BE2C (cell line): Measurements from ENCODE around the gene ADGRV1.

Experiments
- DNase-seq: peaks from one replicate; pipeline ENCODE4 v3.0.0-alpha.2; 2020
- H3K27me3 ChIP-seq: fragments of 250-450 bp; sonication (Bioruptor Pico); 2 replicates; pipeline ENCODE4 v1.5.1; 2020; ENCODE audit warnings: mild to moderate bottlenecking
- H3K36me3 ChIP-seq: fragments of 250-450 bp; sonication (Bioruptor Pico); 2 replicates; pipeline ENCODE4 v1.5.1; 2020; ENCODE audit warnings: mild to moderate bottlenecking
- H3K4me1 ChIP-seq: fragments of 250-450 bp; sonication (Bioruptor Pico); 2 replicates; pipeline ENCODE4 v1.5.1; 2020
- H3K4me3 ChIP-seq: 2 replicates; pipeline ENCODE4 v1.5.1; 2011; ENCODE audit warnings: low read depth, low read length
- H3K9me3 ChIP-seq: fragments of 250-450 bp; sonication (Bioruptor Pico); 2 replicates; pipeline ENCODE4 v1.5.1; 2020
- TF ChIP-seq, protein P1 (sequence below): IDR thresholded peaks from 2 replicates; pipeline ENCODE4 v1.5.1; 2012; ENCODE audit warnings: mild to moderate bottlenecking, low read depth, low read length

The ADGRV1 gene

DNA sequence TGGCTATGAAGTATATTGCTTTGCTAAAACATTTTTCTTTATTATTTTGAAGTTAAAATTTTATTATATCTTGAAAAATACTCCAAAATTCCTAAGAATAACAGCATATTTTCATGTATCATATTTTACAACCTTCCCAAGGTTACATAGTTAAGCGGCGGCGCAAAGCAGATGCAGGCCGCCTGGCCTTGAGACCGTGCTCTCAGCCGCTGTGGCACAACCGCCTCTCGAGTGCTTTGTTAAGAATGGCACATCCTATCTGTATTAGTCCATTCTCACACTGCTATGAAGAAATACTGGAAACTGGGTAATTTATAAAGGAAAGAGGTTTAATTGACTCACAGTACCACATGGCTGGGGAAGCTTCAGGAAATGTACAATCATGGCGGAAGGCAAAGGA, 595.7 kb downstream of the ADGRV1 start:
- Histone ChIP-seq H3K4me3 (no peak overlapping the region), H3K9me3 (no peaks in the 10 kb centered on the region), H3K27me3 (no peaks in the 10 kb centered on the region), H3K36me3 (no peaks in the 10 kb centered on the region), H3K4me1 (no peaks in the 10 kb centered on the region)
- no peak for DNase-seq
- TF ChIP-seq, protein P1, sequence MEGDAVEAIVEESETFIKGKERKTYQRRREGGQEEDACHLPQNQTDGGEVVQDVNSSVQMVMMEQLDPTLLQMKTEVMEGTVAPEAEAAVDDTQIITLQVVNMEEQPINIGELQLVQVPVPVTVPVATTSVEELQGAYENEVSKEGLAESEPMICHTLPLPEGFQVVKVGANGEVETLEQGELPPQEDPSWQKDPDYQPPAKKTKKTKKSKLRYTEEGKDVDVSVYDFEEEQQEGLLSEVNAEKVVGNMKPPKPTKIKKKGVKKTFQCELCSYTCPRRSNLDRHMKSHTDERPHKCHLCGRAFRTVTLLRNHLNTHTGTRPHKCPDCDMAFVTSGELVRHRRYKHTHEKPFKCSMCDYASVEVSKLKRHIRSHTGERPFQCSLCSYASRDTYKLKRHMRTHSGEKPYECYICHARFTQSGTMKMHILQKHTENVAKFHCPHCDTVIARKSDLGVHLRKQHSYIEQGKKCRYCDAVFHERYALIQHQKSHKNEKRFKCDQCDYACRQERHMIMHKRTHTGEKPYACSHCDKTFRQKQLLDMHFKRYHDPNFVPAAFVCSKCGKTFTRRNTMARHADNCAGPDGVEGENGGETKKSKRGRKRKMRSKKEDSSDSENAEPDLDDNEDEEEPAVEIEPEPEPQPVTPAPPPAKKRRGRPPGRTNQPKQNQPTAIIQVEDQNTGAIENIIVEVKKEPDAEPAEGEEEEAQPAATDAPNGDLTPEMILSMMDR, result no peak

DNA sequence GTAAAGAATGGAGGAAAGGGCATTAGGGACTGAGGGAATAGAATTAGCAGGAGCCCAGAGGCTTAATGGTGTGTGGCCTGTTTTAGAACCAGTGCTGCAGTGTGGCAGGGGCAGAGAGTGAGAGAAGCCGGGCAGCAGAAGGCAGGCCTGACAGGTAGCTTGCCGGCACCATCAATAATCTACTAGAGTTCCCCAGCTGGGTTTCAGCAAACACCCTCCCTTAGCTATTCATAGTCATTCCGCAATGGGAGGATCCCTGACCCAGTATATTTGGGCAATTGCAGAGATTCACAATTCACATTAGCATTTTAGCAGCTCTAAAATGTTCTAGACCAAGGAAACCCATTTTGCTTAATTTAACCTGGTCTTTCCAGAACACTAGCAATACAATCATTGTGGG, 596.7 kb downstream of the ADGRV1 start:
- H3K27me3 ChIP-seq, result no peaks in the 10 kb centered on the region
- H3K36me3 ChIP-seq, result no peaks in the 10 kb centered on the region
- no peaks in the 10 kb centered on the region for H3K9me3 ChIP-seq
- H3K4me3 ChIP-seq, result no peak overlapping the region
- TF ChIP-seq, protein P1, result no peak
- H3K4me1 ChIP-seq, result no peaks in the 10 kb centered on the region
- DNase-seq, result no peak

DNA sequence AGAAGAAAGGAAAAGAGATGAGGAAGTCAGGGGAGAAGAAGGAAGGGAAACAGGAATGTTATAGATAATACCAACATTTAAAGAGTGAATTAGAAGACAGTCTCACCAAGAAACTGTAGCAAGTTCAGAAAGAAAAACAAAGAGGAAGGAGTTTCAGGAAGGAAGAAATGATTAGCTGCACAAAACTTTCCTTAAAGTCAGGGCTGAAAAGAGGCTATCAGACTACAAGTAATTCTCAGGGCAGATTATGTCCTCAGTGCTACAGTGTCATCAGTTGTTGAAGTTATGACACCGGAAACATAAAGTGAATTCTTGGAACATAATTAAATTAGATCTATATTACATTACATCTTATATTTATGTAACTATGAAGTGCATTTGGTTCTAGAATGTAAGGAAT, 597.6 kb downstream of the ADGRV1 start:
- no peak for DNase-seq
- Histone ChIP-seq H3K9me3 (no peaks in the 10 kb centered on the region), H3K4me3 (no peak overlapping the region), H3K4me1 (no peaks in the 10 kb centered on the region), H3K27me3 (no peaks in the 10 kb centered on the region), H3K36me3 (no peaks in the 10 kb centered on the region)
- TF ChIP-seq, protein P1, result no peak

DNA sequence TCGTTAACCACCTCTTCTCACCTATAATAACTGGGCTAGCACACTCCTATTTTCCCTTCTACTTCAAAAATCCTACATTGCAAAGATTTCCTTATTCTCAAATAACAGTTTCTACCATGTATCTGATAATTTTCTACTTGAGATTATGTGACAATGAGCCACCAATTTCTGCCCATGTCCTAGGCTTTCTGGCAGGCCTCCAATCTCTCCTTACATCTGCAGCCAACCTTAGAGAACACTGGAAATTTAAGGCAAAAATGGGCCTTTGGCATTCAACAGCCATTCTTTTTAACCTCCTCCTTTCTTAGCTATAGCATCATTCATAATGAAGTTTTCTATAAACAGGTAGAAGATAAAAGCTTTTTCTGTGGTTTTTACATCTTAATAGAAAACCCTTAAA, 599.4 kb downstream of the ADGRV1 start:
- Histone ChIP-seq H3K4me1 (no peaks in the 10 kb centered on the region), H3K27me3 (no peaks in the 10 kb centered on the region), H3K9me3 (no peaks in the 10 kb centered on the region), H3K36me3 (no peaks in the 10 kb centered on the region), H3K4me3 (no peak overlapping the region)
- DNase-seq, result no peak
- TF ChIP-seq, protein P1, result no peak

DNA sequence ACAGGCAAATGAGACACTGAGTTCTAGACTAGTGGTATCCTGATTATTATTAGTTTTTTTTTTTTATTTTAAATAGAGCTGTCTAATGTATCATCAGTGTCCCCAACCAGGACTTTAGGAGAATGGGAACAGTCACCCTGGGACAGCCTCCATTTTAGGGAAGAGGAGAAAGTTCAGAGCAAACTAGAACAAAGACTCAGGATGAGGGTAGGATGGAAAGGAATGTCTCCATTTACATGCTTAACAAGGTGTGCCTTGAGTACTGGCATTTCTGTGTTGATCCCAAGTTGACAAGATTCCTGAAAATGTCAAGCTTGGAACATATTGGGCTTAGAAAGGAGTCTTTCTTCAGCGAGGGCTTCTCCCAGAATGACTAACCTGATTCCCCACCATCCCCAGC, 601.0 kb downstream of the ADGRV1 start:
- H3K36me3 ChIP-seq, result no peaks in the 10 kb centered on the region
- DNase-seq, result no peak
- no peak overlapping the region for H3K4me3 ChIP-seq
- H3K27me3 ChIP-seq, result no peaks in the 10 kb centered on the region
- H3K9me3 ChIP-seq, result no peaks in the 10 kb centered on the region
- TF ChIP-seq, protein P1, result no peak
- no peaks in the 10 kb centered on the region for H3K4me1 ChIP-seq

DNA sequence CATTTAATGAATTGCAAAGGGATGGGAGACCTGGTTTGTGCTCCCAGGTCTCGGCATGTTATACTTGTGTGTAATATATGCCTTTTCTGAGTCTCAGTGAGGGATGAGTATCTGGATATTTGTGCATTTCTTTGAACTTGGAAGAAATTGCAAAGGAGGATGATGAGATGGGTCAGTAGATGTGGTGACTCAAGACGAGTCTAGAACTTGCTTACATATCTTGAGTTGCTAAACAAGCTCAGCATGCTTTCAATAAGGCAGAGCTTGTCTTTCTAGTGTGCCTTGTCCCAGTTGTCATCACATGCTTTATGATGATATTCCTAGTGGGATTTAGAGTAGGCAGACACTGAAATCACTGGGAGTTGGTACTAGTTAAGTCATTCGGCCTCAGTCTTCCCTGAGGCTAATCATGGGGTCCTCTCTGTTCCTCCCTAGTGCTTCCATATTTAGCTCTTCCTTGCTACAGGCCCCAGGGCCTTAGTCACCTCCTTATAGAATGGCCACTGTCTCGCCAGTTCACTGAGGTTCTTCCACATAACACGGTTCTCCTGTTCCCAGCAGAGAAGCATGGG, 602.2 kb downstream of the ADGRV1 start:
- Histone ChIP-seq H3K36me3 (no peaks in the 10 kb centered on the region), H3K4me3 (no peak overlapping the region), H3K4me1 (no peaks in the 10 kb centered on the region), H3K9me3 (no peaks in the 10 kb centered on the region), H3K27me3 (no peaks in the 10 kb centered on the region)
- TF ChIP-seq, protein P1, result no peak
- no peak for DNase-seq
